ENCODE results near the gene MEIS2.

- TF ChIP-seq CEBPB (IDR thresholded peaks at IDR 0.05) (no peak), TAF1 (IDR thresholded peaks at IDR 0.05; ENCODE audit: low read depth) (no peak)
These were observed 138.4 kb downstream of the MEIS2 start for GRCh38 chr15:36961956-36962355.

Data from Ishikawa (cell line).